SK-N-MC (cell line): Measurements from ENCODE around the gene C19orf81.

ENCODE experiments used
- EZH2 ChIP-seq: fragments of 200-600 bp; sonication (generic); IDR thresholded peaks from one replicate; pipeline ENCODE4 v1.6.1; 2017; ENCODE audit warnings: antibody characterized with exemption
- FOXP2 ChIP-seq: optimal IDR thresholded peaks from 2 replicates; pipeline ENCODE3; 2011; ENCODE audit warnings: mild to moderate bottlenecking, moderate library complexity; ENCODE audit not compliant: insufficient read depth; ENCODE audit errors: extremely low read length, control extremely low read depth
- POLR2AphosphoS5 ChIP-seq: IDR thresholded peaks from 2 replicates; pipeline ENCODE4 v1.6.1; 2012; ENCODE audit warnings: mild to moderate bottlenecking, low read depth, low read length, borderline replicate concordance

GRCh38 chr19:50628146-50628545 is 21.1 kb upstream of the C19orf81 start:
- TF ChIP-seq EZH2 (no peak), POLR2AphosphoS5 (no peak), FOXP2 (no peak)
